GM12873 (cell line): Measurements from ENCODE around the gene NLRP6.

ENCODE experiments used
- CTCF ChIP-seq: IDR thresholded peaks from 2 replicates; pipeline ENCODE4 v1.5.1; 2012; ENCODE audit warnings: low read depth, mild to moderate bottlenecking, moderate library complexity, low read length, control low read depth; ENCODE audit not compliant: insufficient read depth; ENCODE audit errors: missing control alignments

The NLRP6 gene

GRCh38 chr11:251550-251949 lies 26.7 kb upstream of the NLRP6 start:
- TF ChIP-seq CTCF, result no peak

GRCh38 chr11:252666-253065 lies 25.5 kb upstream of the NLRP6 start:
- no peak for TF ChIP-seq CTCF

GRCh38 chr11:253160-253885 lies 24.9 kb upstream of the NLRP6 start:
- TF ChIP-seq CTCF, result no peak

GRCh38 chr11:253886-254270 lies 24.3 kb upstream of the NLRP6 start:
- no peak for TF ChIP-seq CTCF

- TF ChIP-seq CTCF, result no peak
These were observed 23.0 kb upstream of the NLRP6 start for GRCh38 chr11:255176-255575.

GRCh38 chr11:255816-256215 lies 22.4 kb upstream of the NLRP6 start:
- no peak for TF ChIP-seq CTCF

- no peak for TF ChIP-seq CTCF
These were observed 21.1 kb upstream of the NLRP6 start for GRCh38 chr11:256952-257737.
